ENCODE data around the gene FRRS1.

Gene FRRS1

DNA sequence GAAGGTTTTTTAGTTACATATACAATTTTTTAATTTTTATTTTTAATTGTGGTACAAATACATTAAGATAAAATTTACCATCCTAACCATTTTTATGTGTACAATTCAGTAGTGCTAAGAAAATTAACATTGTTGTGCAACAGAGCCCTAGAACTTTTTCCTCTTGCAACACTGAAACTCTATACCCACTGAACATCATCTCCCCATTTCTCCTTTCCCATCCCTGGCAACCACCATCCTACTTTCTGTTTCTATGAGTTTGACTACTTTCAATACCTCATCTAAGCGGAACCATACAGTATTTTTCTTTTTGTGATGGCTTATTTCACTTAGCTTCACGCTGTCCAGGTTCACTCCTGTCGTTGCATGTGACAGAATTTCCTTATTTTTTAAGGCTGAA, 66.4 kb downstream of the FRRS1 start:
- ChIA-PET CTCF (no interaction called here), POLR2A (no interaction called here)
- DNase-seq (ENCODE audit: extremely low spot score): no peak
- TF ChIP-seq, protein P1, sequence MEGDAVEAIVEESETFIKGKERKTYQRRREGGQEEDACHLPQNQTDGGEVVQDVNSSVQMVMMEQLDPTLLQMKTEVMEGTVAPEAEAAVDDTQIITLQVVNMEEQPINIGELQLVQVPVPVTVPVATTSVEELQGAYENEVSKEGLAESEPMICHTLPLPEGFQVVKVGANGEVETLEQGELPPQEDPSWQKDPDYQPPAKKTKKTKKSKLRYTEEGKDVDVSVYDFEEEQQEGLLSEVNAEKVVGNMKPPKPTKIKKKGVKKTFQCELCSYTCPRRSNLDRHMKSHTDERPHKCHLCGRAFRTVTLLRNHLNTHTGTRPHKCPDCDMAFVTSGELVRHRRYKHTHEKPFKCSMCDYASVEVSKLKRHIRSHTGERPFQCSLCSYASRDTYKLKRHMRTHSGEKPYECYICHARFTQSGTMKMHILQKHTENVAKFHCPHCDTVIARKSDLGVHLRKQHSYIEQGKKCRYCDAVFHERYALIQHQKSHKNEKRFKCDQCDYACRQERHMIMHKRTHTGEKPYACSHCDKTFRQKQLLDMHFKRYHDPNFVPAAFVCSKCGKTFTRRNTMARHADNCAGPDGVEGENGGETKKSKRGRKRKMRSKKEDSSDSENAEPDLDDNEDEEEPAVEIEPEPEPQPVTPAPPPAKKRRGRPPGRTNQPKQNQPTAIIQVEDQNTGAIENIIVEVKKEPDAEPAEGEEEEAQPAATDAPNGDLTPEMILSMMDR (IDR thresholded peaks at IDR 0.05; ENCODE audit: control extremely low read depth, extremely low read depth, low read depth, missing control alignments): no peak

DNA sequence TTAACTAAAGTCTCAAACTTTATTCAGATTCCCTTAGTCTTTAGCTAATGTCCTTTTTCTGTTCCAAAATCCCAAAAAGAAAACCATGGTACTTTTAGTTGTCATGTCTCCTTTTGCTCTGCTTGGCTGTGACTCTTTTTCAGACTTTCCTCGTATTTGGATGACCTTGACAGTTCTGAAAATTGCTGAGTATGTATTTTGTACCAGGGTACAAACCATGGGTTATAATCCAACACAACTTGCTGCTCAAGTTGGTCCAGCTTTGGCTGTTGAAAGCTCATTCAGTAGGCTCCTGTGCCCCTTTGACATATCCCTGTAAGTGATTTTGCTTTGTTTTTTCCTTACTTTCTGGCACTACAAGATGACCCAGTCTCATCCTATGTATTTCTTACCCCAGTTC, 68.9 kb downstream of the FRRS1 start:
- ChIA-PET POLR2A (no interaction called here), CTCF (interaction anchor here (4.9 kb wide), 1 partner anchor 13 kb away, joined by 30 read pairs; no protein-coding TSS in a partner anchor)
- DNase-seq (ENCODE audit: extremely low spot score): no peak
- TF ChIP-seq, protein P1 (IDR thresholded peaks at IDR 0.05; ENCODE audit: control extremely low read depth, extremely low read depth, low read depth, missing control alignments): no peak

DNA sequence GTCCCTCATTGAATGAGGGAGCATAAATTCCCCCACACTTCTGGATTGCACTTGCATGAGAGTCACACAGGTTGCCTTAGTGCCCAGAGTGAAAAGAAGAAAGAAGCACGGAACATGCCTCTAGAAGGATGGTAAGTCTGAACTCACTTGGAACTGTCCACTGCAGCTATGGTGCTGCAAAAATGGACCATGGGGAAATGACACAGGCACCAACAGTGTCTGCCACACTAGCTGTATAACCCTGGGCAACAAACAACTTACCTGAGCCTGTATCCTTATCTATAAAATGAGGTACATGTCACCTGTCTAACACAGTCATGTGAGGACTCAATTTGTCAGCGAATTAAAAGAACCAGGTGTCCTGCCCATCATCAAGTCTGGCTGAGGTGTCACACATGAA, 69.8 kb downstream of the FRRS1 start:
- POLR2A ChIA-PET: no interaction called here
- no peak for DNase-seq (ENCODE audit: extremely low spot score)
- CTCF ChIA-PET: interaction anchor here (0.9 to 4.9 kb wide), 2 partner anchors 10 to 12 kb away, joined by 4 to 30 read pairs; no protein-coding TSS in a partner anchor
- TF ChIP-seq, protein P1 (IDR thresholded peaks at IDR 0.05; ENCODE audit: control extremely low read depth, extremely low read depth, low read depth, missing control alignments): no peak

DNA sequence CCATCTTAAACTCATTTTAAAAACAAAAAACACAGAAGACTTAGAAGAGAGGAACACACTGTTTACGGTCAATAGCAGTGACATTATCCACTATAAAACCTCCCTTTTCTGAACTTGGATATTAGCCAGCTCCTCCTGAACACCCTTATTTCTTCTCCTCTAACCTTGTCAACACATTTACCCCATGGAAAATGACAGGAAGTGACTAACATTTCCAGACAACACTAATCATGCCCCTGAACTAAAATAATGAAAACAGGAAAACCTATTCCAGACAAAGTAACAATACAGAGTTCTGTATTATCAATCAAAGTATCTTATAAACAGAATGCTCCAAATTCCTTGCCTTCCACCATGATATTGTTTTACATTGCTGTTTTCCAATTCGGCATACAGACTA, 75.3 kb downstream of the FRRS1 start:
- ChIA-PET POLR2A (no interaction called here), CTCF (interaction anchor here (1.2 to 2.9 kb wide), 2 partner anchors 11 to 32 kb away, joined by 3 to 9 read pairs; no protein-coding TSS in a partner anchor)
- TF ChIP-seq, protein P1 (IDR thresholded peaks at IDR 0.05; ENCODE audit: control extremely low read depth, extremely low read depth, low read depth, missing control alignments): no peak
- DNase-seq (ENCODE audit: extremely low spot score): no peak

DNA sequence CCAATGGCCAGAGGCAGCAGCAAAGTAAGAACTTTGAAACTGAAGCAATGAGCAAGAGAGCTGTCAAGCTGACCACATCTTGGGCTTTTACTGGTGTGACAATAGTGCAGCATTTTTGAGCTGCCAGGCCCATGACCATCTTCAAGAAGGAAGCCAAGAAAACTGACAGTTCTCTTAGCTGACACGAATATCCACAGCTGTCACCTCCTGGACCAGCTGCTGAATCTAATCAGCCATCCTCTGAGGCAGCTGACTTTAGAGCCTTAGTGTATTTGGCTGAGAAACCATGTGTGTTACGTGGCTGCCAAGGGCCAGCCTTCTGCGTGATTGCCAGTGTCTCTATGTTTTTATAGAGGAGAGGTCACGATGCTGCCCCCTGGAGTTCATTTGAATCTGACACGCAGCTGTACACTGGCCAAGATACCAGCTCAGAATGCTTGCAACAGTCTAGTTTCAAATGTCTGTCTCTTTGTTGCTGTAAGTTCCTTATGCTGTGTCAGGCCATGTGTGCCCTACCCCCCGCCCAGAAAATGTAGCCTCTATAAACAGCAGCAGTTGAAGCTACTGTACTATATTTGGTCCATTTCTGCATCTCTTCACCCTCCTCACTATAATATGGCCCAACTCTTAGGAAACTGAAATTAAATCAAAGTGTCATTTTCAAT, 80.8 kb downstream of the FRRS1 start:
- TF ChIP-seq, protein P1 (IDR thresholded peaks at IDR 0.05; ENCODE audit: control extremely low read depth, extremely low read depth, low read depth, missing control alignments): peak; percentile 57
- ChIA-PET CTCF (interaction anchor here (0.8 to 3.6 kb wide), 23 partner anchors 9 to 890 kb away, joined by 3 to 30 read pairs (median 4); no protein-coding TSS in a partner anchor), POLR2A (no interaction called here)
- peak; percentile 11 for DNase-seq (ENCODE audit: extremely low spot score)

DNA sequence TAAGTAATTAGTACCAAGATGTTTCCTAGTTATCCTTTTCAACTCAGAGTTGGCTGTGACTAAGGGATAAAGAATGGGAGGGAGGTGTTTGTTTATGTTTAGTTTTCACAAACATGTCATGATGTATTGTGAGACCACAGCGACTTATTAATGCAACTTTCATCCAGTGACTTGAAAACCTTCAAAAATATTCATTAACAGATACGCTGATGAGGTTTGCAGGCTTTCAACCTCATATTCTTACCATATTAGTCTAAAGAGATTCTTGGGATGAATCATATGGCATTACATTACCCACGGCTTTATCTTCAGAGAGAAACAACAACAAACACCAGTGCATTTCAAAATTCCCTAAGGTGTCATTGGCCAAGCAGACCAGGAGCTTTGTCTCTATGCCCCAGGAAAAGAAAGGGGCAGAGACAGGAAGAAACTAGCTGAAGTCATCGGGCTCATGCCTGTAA, 84.1 kb downstream of the FRRS1 start:
- ChIA-PET CTCF (interaction anchor here (1.4 kb wide), 1 partner anchor 25 kb away, joined by 3 read pairs; no protein-coding TSS in a partner anchor), POLR2A (no interaction called here)
- TF ChIP-seq, protein P1 (IDR thresholded peaks at IDR 0.05; ENCODE audit: control extremely low read depth, extremely low read depth, low read depth, missing control alignments): no peak
- no peak for DNase-seq (ENCODE audit: extremely low spot score)
